ENCODE results near the gene STMP1.
A peak's percentile ranks its signal among the peaks of the same experiment; 100 is the strongest.
"Not testable (repeated sequence)": the region's sequence is repeated elsewhere in the genome, so short reads cannot be mapped to it uniquely, and the experiment has no call there.

The STMP1 gene
- total RNA-seq: 15.4 to 20.3 (median 15.5) reads per million in 4 experiments

GRCh38 chr7:135662373-135663114 is at the start of gene STMP1:
STMP1 (plus strand) TSS chr7:135662514.
- peak; percentile 94 for DNase-seq

DNA sequence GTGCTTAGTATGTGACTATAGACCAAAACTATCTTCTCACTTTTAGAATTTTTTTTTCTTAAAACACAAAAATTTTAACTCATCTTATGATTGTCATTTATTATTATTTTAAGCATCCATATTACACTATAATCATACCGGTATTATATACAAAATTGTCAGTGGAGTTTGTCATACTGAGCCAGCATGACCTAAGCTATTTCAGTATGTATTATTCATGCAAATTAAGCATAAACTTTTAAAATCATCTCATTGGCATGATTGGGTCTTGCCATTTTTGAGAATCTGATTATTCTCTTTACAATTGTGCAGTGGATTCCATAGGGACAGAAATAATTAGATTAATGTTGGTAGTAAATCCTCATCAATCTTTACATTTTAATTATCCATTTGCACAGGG is 46.2 kb upstream of the STMP1 start:
- DNase-seq: no peak

DNA sequence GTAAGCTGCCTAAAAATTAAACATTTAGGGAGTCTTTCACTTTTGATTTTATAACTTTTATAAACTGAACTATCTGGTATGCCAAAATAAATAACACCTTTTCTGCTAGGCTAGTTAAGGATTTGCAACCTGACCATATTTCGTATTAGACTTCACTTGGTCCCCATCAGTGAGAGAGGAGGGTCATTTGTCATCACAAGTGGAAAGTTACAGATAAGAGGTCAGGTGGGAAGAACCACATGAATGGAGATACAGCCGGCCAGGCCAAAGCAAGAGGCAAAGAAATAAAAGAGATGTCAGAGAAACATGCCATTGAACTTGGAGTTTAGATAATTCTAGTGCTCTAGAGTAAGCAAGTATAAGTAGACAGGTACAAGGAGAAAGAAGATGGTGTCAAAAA is 44.5 kb upstream of the STMP1 start:
- no peak for DNase-seq

DNA sequence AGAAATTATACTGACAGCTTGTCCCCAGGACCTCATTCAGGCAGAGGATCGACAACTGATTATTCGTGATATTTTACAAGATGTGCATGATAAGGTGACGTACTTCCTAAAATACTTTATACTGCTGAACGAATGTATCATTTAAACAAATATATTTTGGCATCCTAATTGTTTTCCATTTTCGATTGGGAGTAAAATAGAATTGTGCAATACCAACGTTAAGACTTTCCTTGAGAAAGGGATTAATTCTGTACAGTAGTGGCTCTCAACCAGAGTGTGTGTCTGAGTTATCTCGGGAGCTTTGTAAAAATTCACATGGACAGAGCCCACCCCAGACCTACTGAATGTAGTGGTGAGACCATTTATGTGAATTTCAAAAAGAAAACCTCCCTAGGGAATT is 43.8 kb upstream of the STMP1 start:
- DNase-seq: no peak

- no peak for DNase-seq
Observed at GRCh38 chr7:135620447-135620846, 41.9 kb upstream of the STMP1 start.

GRCh38 chr7:135620980-135621850 is 41.1 kb upstream of the STMP1 start:
- DNase-seq: no peak

- DNase-seq: no peak
Observed at GRCh38 chr7:135634191-135634878, 28.0 kb upstream of the STMP1 start.

- not testable (repeated sequence) for DNase-seq
Observed at GRCh38 chr7:135639690-135640089, 22.6 kb upstream of the STMP1 start.

GRCh38 chr7:135644154-135644553 is 18.2 kb upstream of the STMP1 start:
- DNase-seq: no peak

GRCh38 chr7:135644729-135645128 is 17.6 kb upstream of the STMP1 start:
- DNase-seq: no peak

- no peak for DNase-seq
Observed at GRCh38 chr7:135645296-135645904, 16.9 kb upstream of the STMP1 start.

- DNase-seq: no peak
Observed at GRCh38 chr7:135647755-135648154, 14.6 kb upstream of the STMP1 start.

- no peak for DNase-seq
Observed at GRCh38 chr7:135648235-135648634, 14.1 kb upstream of the STMP1 start.

GRCh38 chr7:135650831-135651573 is 11.3 kb upstream of the STMP1 start:
- no peak for DNase-seq

- DNase-seq: no peak
Observed at GRCh38 chr7:135653340-135654080, 8.8 kb upstream of the STMP1 start.

DNA sequence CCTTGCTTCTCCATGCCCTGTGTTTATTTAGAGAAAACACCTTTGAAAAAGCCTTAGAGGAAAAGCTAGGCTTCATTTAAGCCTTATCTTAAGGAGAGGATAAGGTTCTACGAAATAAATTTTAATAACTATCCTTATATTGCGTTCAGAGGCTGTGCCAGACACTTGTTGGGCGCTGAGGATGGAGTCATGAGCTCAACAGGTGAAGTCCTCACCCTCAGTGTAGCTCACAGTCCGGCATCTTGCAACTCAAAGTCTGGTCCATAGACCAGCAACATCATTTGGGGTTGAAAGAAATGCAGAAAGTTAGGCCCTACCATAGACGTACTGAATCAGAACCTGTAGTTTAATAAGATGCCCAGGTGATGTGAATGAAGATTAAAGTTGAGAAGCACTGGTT is 3.8 kb upstream of the STMP1 start:
- DNase-seq: no peak

DNA sequence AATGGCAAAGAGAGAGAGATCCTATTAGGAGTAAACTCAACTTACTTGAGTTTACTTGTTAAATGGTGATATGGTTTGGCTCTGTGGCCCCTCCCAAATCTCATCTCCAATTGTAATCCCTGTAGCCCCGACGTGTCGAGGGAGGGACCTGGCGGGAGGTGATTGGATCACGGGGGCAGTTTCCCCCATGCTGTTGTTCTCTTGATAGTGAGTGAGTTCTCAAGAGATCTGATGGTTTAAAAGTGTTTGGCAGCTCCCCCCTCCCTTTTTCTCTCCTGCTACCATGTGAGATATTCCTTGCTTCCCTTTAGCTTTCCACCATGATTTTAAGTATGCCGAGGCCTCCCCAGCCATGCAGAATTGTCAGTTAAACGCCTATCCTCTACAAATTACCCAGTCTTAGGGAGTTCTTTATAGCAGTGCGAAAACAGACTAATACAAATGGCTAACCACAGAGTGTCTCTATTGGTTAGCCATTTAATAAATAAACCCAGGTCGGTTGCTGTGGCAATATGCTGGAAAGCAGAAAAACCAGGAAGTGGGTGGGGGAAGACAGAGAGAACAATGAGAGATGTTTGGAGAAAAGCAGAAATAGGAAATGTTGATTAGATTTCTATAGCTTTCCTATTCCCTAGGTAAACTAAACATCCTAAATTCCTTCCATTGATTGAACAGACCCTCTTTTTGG is 3.0 kb upstream of the STMP1 start:
- no peak for DNase-seq

- DNase-seq: no peak
Observed at GRCh38 chr7:135661311-135662122, 797 bp upstream of the STMP1 start.

GRCh38 chr7:135662123-135662372 is 266 bp upstream of the STMP1 start:
- DNase-seq: no peak

DNA sequence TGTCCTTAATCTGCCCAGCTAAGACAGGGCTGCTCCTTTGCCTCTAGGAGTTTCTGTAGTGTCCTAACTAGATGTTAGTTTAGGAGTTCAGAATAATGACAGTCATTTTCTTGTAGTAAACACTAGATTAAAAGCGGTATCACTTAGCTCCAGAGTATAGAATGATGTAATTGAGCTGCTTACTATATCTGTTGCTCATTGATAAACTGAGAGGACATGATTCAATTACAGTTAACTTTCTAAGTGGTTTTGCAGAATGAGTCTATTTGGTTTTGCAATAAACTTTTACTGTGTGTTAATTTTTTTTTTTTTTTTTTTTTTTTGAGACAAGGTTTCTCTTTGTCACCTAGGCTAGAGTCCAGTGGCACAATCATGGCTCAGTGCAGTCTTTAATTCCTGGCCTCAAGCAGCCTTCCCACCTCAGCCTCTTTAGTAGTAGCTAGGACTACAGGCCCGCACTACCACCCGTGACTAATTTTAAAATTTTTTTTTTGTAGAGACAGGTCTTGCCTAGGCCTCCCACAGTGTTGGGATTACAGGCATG is 1.8 kb downstream of the STMP1 start:
- no peak for DNase-seq
